A549 treated with ZK216348 at 1 μM for 4 hours (cell line): ENCODE measurements around the gene ENDOU. TPM values are rescaled to one million over a fixed set of nuclear protein-coding genes. Genes with fewer than 3 reads are reported as not detected.

Source experiments
- total RNA-seq: library from RNA; stranded (reverse); fragments of 200-300 nt; extraction: Qiagen RNA extraction; gene quantifications from 5 replicates; pipeline ENCODE4 v1.2.3, GENCODE V29; 2022; ENCODE audit warnings: low read depth

The ENDOU gene, protein sequence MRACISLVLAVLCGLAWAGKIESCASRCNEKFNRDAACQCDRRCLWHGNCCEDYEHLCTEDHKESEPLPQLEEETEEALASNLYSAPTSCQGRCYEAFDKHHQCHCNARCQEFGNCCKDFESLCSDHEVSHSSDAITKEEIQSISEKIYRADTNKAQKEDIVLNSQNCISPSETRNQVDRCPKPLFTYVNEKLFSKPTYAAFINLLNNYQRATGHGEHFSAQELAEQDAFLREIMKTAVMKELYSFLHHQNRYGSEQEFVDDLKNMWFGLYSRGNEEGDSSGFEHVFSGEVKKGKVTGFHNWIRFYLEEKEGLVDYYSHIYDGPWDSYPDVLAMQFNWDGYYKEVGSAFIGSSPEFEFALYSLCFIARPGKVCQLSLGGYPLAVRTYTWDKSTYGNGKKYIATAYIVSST
- 0.18 TPM in 1 of 5 replicates, not detected in the others for total RNA-seq

DNA sequence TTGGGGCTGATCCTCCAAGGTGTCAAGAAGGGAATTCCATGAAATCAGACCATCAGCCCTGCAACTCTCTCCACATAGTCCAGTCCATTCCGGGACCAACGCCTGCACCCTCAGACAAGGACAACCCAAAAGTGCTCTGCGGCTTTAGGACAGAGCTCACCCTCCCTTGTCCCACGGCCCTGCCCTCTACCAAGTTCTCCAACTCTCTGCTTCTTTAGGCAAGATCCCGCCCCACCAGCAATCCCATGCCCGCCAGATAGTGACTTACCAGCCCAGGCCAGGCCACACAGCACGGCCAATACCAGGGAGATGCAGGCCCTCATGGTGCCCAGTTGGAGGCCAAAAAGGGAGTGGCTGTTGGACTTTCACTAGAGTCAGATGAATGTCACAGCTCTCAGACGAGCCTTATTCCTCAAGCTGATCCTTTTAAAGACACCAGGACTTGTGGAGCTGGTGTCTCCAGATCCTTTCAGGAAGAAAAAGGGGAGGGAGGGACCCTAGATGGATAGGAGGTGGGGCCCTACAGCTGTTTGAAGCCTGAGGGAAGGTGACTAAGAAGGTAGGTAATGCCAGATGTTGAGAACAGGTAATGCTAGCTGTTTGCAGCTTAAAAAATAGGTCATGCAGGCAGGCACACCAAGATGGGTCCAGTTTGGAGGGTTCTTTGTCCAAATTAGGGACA, at the start of gene ENDOU:
TSS of gene ENDOU (minus strand) at position 400 of the 682 bp plus-strand sequence. CDS start at position 323, 77 bp downstream.

GRCh38 chr12:47773062-47773857, 48.0 kb upstream of the ENDOU start, which contains the start of gene SLC48A1:
TSS of gene SLC48A1 (plus strand) at chr12:47773238. CDS start at chr12:47773305, 67 bp downstream.

GRCh38 chr12:47758834-47759690, 33.8 kb upstream of the ENDOU start, which contains the start of gene RAPGEF3:
TSS of gene RAPGEF3 (minus strand) at chr12:47758880. CDS start at chr12:47758556, 324 bp downstream.

GRCh38 chr12:47705566-47706425, 19.5 kb downstream of the ENDOU start, which contains the start of gene RPAP3:
TSS of gene RPAP3 (minus strand) at chr12:47706030. CDS start at chr12:47702840, 3,190 bp downstream.

Other genes starting within 250 kb of the ENDOU start
- 26.3 to 74.9 TPM (median 42.0 TPM) in 5 replicates for gene RPAP3, start 19.5 kb downstream of the ENDOU start, total RNA-seq
- 0.47 to 0.98 TPM (median 0.54 TPM) in 5 replicates for gene RAPGEF3, start 33.4 kb upstream of the ENDOU start, total RNA-seq
- 17.4 to 30.3 TPM (median 29.0 TPM) in 5 replicates for gene SLC48A1, start 47.7 kb upstream of the ENDOU start, total RNA-seq
- 35.6 to 65.6 TPM (median 56.3 TPM) in 5 replicates for gene HDAC7, start 94.4 kb upstream of the ENDOU start, total RNA-seq
- 2.5 to 3.2 TPM (median 2.8 TPM) in 5 replicates for gene VDR, start 179.5 kb upstream of the ENDOU start, total RNA-seq
- gene TMEM106C, start 238.1 kb upstream of the ENDOU start, total RNA-seq: 115 to 150 TPM (median 123 TPM) in 5 replicates